ENCODE results near the gene USP48. TPM values are rescaled to one million over a fixed set of nuclear protein-coding genes. Genes with fewer than 3 reads are reported as not detected.

Gene USP48
- total and polyA plus RNA-seq, 2 of the 13 experiments (the other 11 are each of a cell fraction or from before 2014, with no cell fraction given), result 30.4 to 30.7 TPM

- Histone ChIP-seq H2AFZ (ENCODE audit: low read length) (no peak overlapping the region), H3K9me3 (ENCODE audit: low read length) (no peaks in the 10 kb centered on the region), H3K79me2 (ENCODE audit: insufficient read depth, low read length) (no peaks in the 10 kb centered on the region), H3K27ac (ENCODE audit: extremely low read length, insufficient read depth, low read length) (no peak overlapping the region), H4K20me1 (ENCODE audit: insufficient read depth, low read length) (no peaks in the 10 kb centered on the region), H3K27me3 (ENCODE audit: control insufficient read depth in 1 of 2, insufficient read depth in 2 of 2, low read length in 2 of 2) (no peaks in the 10 kb centered on the region), H3K4me2 (ENCODE audit: low read depth, low read length) (no peak overlapping the region), H3K4me3 (replicated peaks in 1 of 3; ENCODE audit: insufficient read depth in 1 of 3, low read depth in 2 of 3, low read length in 3 of 3) (no peak overlapping the region), H3K9ac (ENCODE audit: insufficient read depth, low read depth, low read length) (no peak overlapping the region), H3K4me1 (ENCODE audit: insufficient read depth, low read length) (0 out of 2 replicates have a peak, but pooled peaks cover 8% of the 10 kb centered on the region), H3K36me3 (replicated peaks in 1 of 2; ENCODE audit: control insufficient read depth in 1 of 2, insufficient read depth in 2 of 2, low read length in 2 of 2) (peaks cover 32 to 47% of the 10 kb centered on the region in 2 experiments)
- BruUV-seq (replicated peaks), result no TSS peak
- FAIRE-seq (no peak), ATAC-seq (no peak), DNase-seq (ENCODE audit: low spot score) (no peak)
- CTCF ChIA-PET (ENCODE audit: low intra/inter-chr PET ratio, low total read pairs), result no interaction called here
- 93% methylated on average over 14 of the region's 23 CpGs for WGBS (ENCODE audit: low lambda C conversion rate)
- intact Hi-C loops (cut with micrococcal nuclease; ENCODE audit: unreplicated experiment), result no loop called here
- TF ChIP-seq HOXD1 (CRISPR knock-in tag; IDR thresholded peaks at IDR 0.05) (no peak), XRCC5 (optimal IDR thresholded peaks at IDR 0.05; ENCODE audit: low read length) (no peak), KDM6A (CRISPR knock-in tag; IDR thresholded peaks at IDR 0.05; ENCODE audit: low read depth) (no peak), GLMP (CRISPR knock-in tag; IDR thresholded peaks at IDR 0.05; ENCODE audit: borderline replicate concordance) (no peak)
- POLR2A ChIA-PET, result no interaction called here
- in situ Hi-C loops (cut with HindIII; ENCODE audit: extremely low pct_ligation_motif_present, low pct_unique_long_range_greater_than_20kb), result no loop called here
These were observed 48.0 kb upstream of the USP48 start for GRCh38 chr1:21830792-21831453.

- in situ Hi-C loops (cut with HindIII; ENCODE audit: extremely low pct_ligation_motif_present, low pct_unique_long_range_greater_than_20kb), result no loop called here
- FAIRE-seq, result no peak
- no peak for TF ChIP-seq ZNF234 (CRISPR knock-in tag; conservative IDR thresholded peaks at IDR 0.05)
- no peak for TF ChIP-seq MTA1 (CRISPR knock-in tag; IDR thresholded peaks at IDR 0.05; ENCODE audit: borderline replicate concordance)
- TF ChIP-seq ZNF850 (CRISPR knock-in tag; conservative IDR thresholded peaks at IDR 0.05), result no peak
- no peak for TF ChIP-seq ZNF629 (CRISPR knock-in tag; conservative IDR thresholded peaks at IDR 0.05)
- no peak for TF ChIP-seq ZNF18 (CRISPR knock-in tag; IDR thresholded peaks at IDR 0.05; ENCODE audit: insufficient replicate concordance)
- TF ChIP-seq TRAFD1 (CRISPR knock-in tag; IDR thresholded peaks at IDR 0.05; ENCODE audit: borderline replicate concordance), result no peak
- no peak for TF ChIP-seq SUZ12 (IDR thresholded peaks at IDR 0.05; ENCODE audit: low read depth, low read length)
- TF ChIP-seq ASH2L (IDR thresholded peaks at IDR 0.05; ENCODE audit: insufficient read length, low read depth, low read length), result no peak
- TF ChIP-seq TFAP4 (IDR thresholded peaks at IDR 0.05; ENCODE audit: borderline replicate concordance, low read depth), result no peak
These were observed 46.3 kb upstream of the USP48 start for GRCh38 chr1:21829294-21829693.

More at GRCh38 chr1:21829294-21829693, 46.3 kb upstream of the USP48 start:
- Histone ChIP-seq H2AFZ (ENCODE audit: low read length) (no peak overlapping the region), H3K4me2 (ENCODE audit: low read depth, low read length) (no peak overlapping the region), H3K4me3 (replicated peaks in 1 of 3; ENCODE audit: insufficient read depth in 1 of 3, low read depth in 2 of 3, low read length in 3 of 3) (no peak overlapping the region), H3K4me1 (ENCODE audit: insufficient read depth, low read length) (0 out of 2 replicates have a peak, but pooled peaks cover 7% of the 10 kb centered on the region), H3K9ac (ENCODE audit: insufficient read depth, low read depth, low read length) (no peak overlapping the region), H4K20me1 (ENCODE audit: insufficient read depth, low read length) (no peaks in the 10 kb centered on the region), H3K27ac (ENCODE audit: extremely low read length, insufficient read depth, low read length) (no peak overlapping the region), H3K79me2 (ENCODE audit: insufficient read depth, low read length) (no peaks in the 10 kb centered on the region), H3K27me3 (ENCODE audit: control insufficient read depth in 1 of 2, insufficient read depth in 2 of 2, low read length in 2 of 2) (no peaks in the 10 kb centered on the region), H3K36me3 (replicated peaks in 1 of 2; ENCODE audit: control insufficient read depth in 1 of 2, insufficient read depth in 2 of 2, low read length in 2 of 2) (peaks cover 21 to 34% of the 10 kb centered on the region in 2 experiments), H3K9me3 (ENCODE audit: low read length) (no peaks in the 10 kb centered on the region)
- ChIA-PET CTCF (ENCODE audit: low intra/inter-chr PET ratio, low total read pairs) (no interaction called here), POLR2A (no interaction called here)
- DNase-seq (ENCODE audit: low spot score), result no peak
- intact Hi-C loops (cut with micrococcal nuclease; ENCODE audit: unreplicated experiment), result no loop called here
- ATAC-seq, result no peak
- BruUV-seq (replicated peaks), result no TSS peak
- WGBS (ENCODE audit: low lambda C conversion rate), result 93% methylated on average over 3 of the region's 17 CpGs
